IPS DF 6.9 (cell line): ENCODE measurements around the gene ICA1L.

Source experiments
- DNase-seq: peaks from one replicate; pipeline ENCODE4 v3.0.0-alpha.2; 2013; ENCODE audit warnings: low read depth, low spot score
- H3K27ac ChIP-seq: one replicate; pipeline ENCODE4 v1.5.1; 2013; ENCODE audit warnings: low read length, control low read depth
- H3K27me3 ChIP-seq: 2 replicates; pipeline ENCODE4 v1.6.1; 2013; ENCODE audit warnings: mild to moderate bottlenecking, low read length; ENCODE audit not compliant: control insufficient read depth, insufficient read depth
- H3K36me3 ChIP-seq: 2 replicates; pipeline ENCODE4 v1.6.1; 2013; ENCODE audit warnings: low read length; ENCODE audit not compliant: control insufficient read depth, insufficient read depth
- H3K4me1 ChIP-seq: 2 replicates; pipeline ENCODE4 v1.6.1; 2013; ENCODE audit warnings: low read length; ENCODE audit not compliant: control insufficient read depth, insufficient read depth
- H3K4me3 ChIP-seq: 2 replicates; pipeline ENCODE4 v1.5.1; 2013; ENCODE audit warnings: mild to moderate bottlenecking, low read length
- H3K9me3 ChIP-seq: 2 replicates; pipeline ENCODE4 v1.6.1; 2013; ENCODE audit warnings: low read length, inconsistent platforms; ENCODE audit not compliant: control insufficient read depth, insufficient read depth
- WGBS: extraction: QIAGEN DNeasy Blood & Tissue Kit; methylation state at CpG from one replicate; pipeline ENCODE4 v1.1.7; 2013; ENCODE audit warnings: mixed read lengths, missing lambda C conversion rate; ENCODE audit not compliant: insufficient read length, insufficient coverage; 5-methylcytosine and 5-hydroxymethylcytosine counted together

The ICA1L gene

GRCh38 chr2:202847693-202848524 lies 23.7 kb downstream of the ICA1L start:
- Histone ChIP-seq H3K27ac (no peak overlapping the region), H3K4me1 (no peaks in the 10 kb centered on the region), H3K36me3 (no peaks in the 10 kb centered on the region), H3K4me3 (no peak overlapping the region), H3K27me3 (no peaks in the 10 kb centered on the region), H3K9me3 (no peaks in the 10 kb centered on the region)
- no CpG with 5 or more reads among the region's 9 CpGs for WGBS
- no peak for DNase-seq

- Histone ChIP-seq H3K27ac (no peak overlapping the region), H3K4me3 (no peak overlapping the region), H3K27me3 (no peaks in the 10 kb centered on the region), H3K4me1 (no peaks in the 10 kb centered on the region), H3K9me3 (no peaks in the 10 kb centered on the region), H3K36me3 (no peaks in the 10 kb centered on the region)
- no peak for DNase-seq
- no CpG with 5 or more reads among the region's 2 CpGs for WGBS
Observed at GRCh38 chr2:202844656-202845055, 26.9 kb downstream of the ICA1L start.

- H3K27ac ChIP-seq = no peak overlapping the region
- H3K4me1 ChIP-seq = no peaks in the 10 kb centered on the region
- no peaks in the 10 kb centered on the region for H3K36me3 ChIP-seq
- no peak overlapping the region for H3K4me3 ChIP-seq
- no peaks in the 10 kb centered on the region for H3K9me3 ChIP-seq
- no peaks in the 10 kb centered on the region for H3K27me3 ChIP-seq
- DNase-seq = no peak
Observed at GRCh38 chr2:202842690-202843089, 28.9 kb downstream of the ICA1L start.

GRCh38 chr2:202841090-202841867 lies 30.3 kb downstream of the ICA1L start:
- H3K4me3 ChIP-seq = no peak overlapping the region
- no peak for DNase-seq
- no CpG with 5 or more reads among the region's 11 CpGs for WGBS
- H3K36me3 ChIP-seq = no peaks in the 10 kb centered on the region
- H3K27me3 ChIP-seq = no peaks in the 10 kb centered on the region
- no peaks in the 10 kb centered on the region for H3K4me1 ChIP-seq
- H3K27ac ChIP-seq = no peak overlapping the region
- H3K9me3 ChIP-seq = no peaks in the 10 kb centered on the region

GRCh38 chr2:202831242-202832220 lies 40.0 kb downstream of the ICA1L start:
- no peaks in the 10 kb centered on the region for H3K36me3 ChIP-seq
- no peak overlapping the region for H3K27ac ChIP-seq
- no peaks in the 10 kb centered on the region for H3K4me1 ChIP-seq
- no peaks in the 10 kb centered on the region for H3K27me3 ChIP-seq
- WGBS = no CpG with 5 or more reads among the region's 6 CpGs
- no peak overlapping the region for H3K4me3 ChIP-seq
- peak; percentile 25 for DNase-seq
- no peaks in the 10 kb centered on the region for H3K9me3 ChIP-seq

- Histone ChIP-seq H3K4me3 (no peak overlapping the region), H3K27ac (no peak overlapping the region), H3K27me3 (no peaks in the 10 kb centered on the region), H3K4me1 (no peaks in the 10 kb centered on the region), H3K9me3 (no peaks in the 10 kb centered on the region), H3K36me3 (no peaks in the 10 kb centered on the region)
- DNase-seq = no peak
- no CpG with 5 or more reads among the region's 1 CpG for WGBS
Observed at GRCh38 chr2:202824901-202825300, 46.7 kb downstream of the ICA1L start.

GRCh38 chr2:202822411-202822810 lies 49.2 kb downstream of the ICA1L start:
- Histone ChIP-seq H3K27me3 (no peaks in the 10 kb centered on the region), H3K27ac (no peak overlapping the region), H3K36me3 (no peaks in the 10 kb centered on the region), H3K9me3 (no peaks in the 10 kb centered on the region), H3K4me1 (no peaks in the 10 kb centered on the region), H3K4me3 (no peak overlapping the region)
- no CpG with 5 or more reads among the region's 2 CpGs for WGBS
- no peak for DNase-seq

GRCh38 chr2:202821206-202822160 lies 50.1 kb downstream of the ICA1L start:
- Histone ChIP-seq H3K27ac (no peak overlapping the region), H3K4me3 (no peak overlapping the region)

GRCh38 chr2:202818321-202818720 lies 53.2 kb downstream of the ICA1L start:
- WGBS = no CpG with 5 or more reads among the region's 3 CpGs
- H3K9me3 ChIP-seq = no peaks in the 10 kb centered on the region
- H3K36me3 ChIP-seq = no peaks in the 10 kb centered on the region
- no peak for DNase-seq
- H3K4me3 ChIP-seq = no peak overlapping the region
- H3K27me3 ChIP-seq = no peaks in the 10 kb centered on the region
- no peaks in the 10 kb centered on the region for H3K4me1 ChIP-seq
- H3K27ac ChIP-seq = no peak overlapping the region

More at GRCh38 chr2:202821206-202822160, 50.1 kb downstream of the ICA1L start:
- no peak for DNase-seq
- Histone ChIP-seq H3K27me3 (no peaks in the 10 kb centered on the region), H3K36me3 (no peaks in the 10 kb centered on the region), H3K9me3 (no peaks in the 10 kb centered on the region), H3K4me1 (no peaks in the 10 kb centered on the region)
- WGBS = no CpG with 5 or more reads among the region's 7 CpGs
